SIG-M5 (cell line): ENCODE results near the gene CNPY3.
"Not testable (repeated sequence)": the region's sequence is repeated elsewhere in the genome, so short reads cannot be mapped to it uniquely, and the experiment has no call there.

ENCODE experiments used
- DNase-seq: peaks from one replicate; lab custom pipeline; 2025; lab: John Stamatoyannopoulos, UW

Gene CNPY3

DNA sequence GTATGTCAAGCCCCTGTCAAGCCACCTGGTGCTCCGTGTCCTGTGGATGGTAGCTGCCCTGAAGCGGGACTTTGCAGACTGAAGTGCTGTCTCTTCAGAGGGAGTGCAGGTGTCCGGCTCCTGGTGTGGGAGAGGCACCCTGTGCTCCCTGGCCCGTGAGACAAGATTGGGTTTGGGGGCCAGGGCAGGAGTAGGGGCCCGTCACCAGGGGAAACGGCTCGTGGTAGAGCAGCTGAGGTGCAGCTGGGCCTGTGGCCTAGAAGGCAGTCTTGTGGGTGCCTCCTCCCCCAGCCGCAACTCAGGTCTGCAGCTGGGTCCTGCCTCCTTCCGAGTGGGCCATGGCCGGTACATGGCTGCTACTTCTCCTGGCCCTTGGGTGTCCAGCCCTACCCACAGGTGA lies 13.5 kb upstream of the CNPY3 start, which contains the start of gene PTCRA:
TSS of gene PTCRA (plus strand) at position 322 of the 400 bp plus-strand sequence. CDS start at position 339, 17 bp downstream.
- no peak for DNase-seq

DNA sequence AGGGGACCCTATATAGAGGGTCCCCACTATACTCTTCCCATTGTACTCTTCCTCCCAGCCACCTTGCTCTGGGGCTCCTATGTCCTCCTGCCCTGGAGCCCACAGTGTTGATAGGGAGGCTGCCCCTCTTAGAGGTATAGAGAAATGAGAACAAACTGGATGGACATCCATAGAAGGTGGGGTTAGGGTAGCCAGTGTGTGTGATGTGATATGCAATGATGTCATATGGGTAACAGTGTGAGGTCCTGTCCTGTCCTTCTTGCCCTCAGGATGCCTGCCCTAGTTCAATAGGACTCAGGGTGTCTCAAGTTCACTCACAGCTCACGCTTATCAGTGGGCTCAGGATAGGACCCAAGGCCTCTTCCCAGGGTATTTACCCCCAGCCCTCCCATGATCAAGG lies 13.0 kb upstream of the CNPY3 start:
- no peak for DNase-seq

DNA sequence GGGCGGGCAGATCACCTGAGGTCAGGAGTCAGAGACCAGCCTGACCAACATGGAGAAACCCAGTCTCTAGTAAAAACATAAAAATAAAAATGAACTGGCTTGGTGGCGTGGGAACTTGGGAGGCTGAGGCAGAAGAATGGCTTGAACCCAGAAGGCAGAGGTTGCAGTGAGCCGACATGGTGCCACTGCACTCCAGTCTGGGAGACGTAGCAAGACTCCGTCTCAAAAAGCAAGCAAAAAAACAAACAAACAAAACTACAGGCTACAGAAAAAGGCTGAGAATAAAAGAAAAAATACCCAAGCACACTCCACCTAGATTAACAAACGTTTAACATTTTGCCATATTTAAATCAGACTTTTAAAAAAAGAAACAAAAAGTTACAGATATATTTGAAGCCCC lies 7.5 kb upstream of the CNPY3 start:
- no peak for DNase-seq

DNA sequence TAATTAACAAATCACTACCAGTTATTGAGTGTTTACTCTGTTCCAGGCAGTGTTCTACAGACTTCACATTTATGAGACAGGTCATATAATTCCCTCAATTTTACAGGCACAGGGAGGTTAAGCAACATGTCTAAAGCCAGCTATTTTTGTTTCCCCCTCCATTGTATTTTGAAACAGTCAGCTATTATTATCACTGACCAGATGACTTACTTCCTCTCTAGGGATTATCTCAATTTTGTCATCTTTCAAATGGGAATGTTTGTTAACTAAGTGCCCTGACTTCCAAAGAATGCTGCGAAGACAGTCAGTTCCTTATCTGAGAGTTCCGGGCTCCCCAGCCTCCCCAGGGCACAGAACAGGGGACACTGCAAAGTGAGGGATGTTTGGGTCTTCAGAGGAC lies 5.6 kb upstream of the CNPY3 start:
- peak; percentile 8 for DNase-seq

DNA sequence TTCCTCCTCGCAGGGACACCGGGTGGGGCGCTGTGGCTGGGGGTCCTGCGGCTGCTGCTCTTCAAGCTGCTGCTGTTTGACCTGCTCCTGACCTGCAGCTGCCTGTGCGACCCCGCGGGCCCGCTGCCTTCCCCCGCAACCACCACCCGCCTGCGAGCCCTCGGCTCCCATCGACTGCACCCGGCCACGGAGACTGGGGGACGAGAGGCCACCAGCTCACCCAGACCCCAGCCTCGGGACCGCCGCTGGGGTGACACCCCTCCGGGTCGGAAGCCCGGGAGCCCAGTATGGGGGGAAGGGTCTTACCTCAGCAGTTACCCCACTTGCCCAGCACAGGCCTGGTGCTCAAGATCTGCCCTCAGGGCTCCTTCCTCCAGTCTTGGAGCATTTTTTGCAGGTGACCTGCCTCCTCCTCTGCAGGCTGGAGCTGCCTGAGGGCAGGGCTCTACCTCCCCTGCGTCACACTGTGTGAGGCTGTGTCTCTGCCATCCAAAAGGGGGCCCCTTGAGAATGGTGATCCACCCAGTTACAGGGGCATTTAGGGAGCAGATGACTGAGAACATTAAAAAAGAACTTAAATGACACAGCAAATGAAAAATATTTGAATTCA lies 3.9 kb upstream of the CNPY3 start:
- DNase-seq: no peak

DNA sequence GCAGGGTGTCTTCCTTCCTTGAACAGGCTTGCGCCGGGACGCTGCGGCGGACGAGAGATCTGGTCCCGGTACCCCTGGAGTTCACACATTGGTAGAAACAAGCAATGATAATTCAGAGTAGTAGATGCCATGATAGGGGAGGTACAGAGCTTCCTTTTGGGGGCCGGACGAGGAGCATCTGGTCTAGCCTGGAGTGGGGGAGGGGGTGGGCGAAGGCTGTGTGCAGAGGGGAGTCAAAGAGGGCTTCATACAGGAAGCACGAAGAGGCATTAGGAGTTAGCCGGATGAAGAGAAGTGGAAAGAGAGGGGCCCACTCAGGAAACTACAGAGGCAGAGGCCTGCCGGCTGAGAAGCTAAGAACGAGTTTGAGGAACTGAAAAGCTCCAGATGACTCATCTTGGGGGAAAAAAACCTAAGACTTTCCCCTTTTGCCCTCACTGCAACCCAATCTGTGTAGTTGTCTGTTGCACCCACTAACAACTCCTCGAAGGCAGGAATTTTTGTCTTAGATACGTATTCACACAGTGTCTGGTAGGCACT lies 611 bp downstream of the CNPY3 start:
- peak; percentile 94 for DNase-seq

DNA sequence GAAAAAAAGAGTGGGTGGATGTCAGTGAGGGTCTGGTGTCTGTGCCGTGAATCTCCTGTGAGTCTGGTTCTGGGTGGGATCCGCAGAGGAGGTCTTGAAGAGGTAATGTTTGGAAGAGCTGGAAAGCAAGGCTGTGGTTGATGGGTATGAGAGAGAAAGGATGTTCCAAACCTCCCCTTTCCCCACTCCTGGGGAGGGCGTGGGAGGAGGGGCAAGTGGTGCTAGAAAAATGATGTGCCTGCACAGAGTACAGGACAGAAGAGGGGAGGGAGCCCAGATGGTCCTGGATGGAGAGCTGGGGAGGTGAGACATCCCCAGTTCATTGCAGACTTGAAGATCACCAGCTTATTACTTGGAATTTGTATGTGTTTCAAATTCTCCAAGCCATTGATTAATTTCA lies 3.1 kb downstream of the CNPY3 start:
- DNase-seq: no peak

DNA sequence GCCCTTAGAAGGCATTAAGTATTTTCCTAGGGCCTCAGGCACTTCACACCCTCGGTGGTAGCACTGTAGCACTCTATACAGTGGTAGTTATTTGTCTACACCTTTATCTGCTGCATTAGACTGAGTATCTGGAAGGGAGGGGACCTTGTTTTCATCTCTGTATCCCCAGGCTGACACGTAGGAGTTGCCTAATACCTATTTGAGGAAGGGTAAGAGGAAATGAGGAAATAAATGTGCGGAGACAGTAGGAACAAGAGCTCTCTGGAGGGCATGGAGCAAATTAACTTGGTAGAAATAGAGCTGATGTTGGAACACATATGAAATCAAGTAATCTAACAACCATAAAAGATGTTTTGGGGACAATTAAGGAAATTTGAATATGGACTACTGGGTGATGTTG lies 3.9 kb downstream of the CNPY3 start:
- DNase-seq: peak; percentile 58

DNA sequence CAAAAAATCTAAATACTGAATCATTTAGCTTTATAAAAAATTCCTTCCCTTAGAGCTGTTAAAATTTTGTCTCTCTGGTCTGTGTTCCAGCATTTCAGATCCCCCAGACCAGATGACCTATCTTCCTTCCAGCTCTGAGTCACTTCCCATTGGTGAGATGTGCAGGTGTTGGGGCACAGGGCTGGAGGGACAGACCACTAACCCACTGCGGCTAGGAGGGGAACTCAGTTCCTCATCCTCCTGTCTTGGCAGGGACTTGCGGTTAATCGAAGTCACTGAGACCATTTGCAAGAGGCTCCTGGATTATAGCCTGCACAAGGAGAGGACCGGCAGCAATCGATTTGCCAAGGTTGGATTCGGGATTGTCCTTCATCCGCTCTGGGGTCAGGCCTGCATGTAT lies 6.0 kb downstream of the CNPY3 start:
- no peak for DNase-seq

DNA sequence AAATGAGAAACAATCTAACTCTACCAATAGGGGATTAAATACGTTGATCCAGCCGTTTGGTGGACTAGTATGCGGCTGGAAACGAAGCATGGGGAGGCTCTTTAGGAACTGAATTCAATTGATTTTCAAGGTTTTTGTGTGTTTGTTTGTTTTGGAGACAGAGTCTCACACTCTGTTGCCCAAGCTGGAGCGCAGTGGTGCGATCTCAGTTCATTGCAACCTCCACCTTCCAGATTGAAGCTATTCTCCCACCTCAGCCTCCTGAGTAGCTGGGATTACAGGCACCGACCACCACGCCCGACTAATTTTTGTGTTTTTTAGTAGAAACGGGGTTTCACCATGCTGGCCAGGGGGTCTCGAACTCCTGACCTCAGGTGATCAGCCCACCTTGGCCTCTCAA lies 7.1 kb downstream of the CNPY3 start:
- DNase-seq: no peak

DNA sequence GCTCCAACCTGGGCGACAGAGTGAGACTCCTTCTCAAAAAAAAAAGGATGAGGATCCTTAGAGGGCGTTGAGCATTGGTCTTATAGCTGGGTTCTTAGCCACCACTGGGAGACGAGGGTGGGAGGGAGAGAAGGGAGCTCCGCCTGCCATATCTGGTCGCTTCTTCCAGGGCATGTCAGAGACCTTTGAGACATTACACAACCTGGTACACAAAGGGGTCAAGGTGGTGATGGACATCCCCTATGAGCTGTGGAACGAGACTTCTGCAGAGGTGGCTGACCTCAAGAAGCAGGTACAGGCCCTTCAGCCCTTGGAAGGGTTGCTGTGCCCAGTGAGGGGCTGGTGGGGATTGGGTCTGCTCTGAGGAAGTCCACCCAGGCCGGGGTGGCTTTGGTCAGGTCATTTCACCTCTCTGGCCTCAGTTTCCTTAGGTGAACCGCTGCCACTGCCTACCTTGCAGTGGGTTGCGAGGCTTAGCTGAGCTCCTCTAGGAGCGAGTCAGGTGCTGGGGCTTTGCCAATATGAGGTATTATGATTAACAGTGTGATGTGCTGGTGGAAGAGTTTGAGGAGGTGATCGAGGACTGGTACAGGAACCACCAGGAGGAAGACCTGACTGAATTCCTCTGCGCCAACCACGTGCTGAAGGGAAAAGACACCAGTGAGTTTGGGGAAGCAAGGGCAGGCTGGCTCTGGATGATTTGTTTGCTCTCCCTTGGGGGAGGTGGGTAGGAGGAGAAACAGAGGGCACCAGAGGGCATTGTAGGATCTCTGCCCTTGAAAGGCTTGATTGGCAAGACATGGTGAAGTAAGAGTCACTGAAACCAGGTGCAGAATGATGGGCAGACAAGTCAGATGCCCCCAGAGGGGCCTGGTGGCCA lies 8.5 kb downstream of the CNPY3 start:
- DNase-seq: no peak

DNA sequence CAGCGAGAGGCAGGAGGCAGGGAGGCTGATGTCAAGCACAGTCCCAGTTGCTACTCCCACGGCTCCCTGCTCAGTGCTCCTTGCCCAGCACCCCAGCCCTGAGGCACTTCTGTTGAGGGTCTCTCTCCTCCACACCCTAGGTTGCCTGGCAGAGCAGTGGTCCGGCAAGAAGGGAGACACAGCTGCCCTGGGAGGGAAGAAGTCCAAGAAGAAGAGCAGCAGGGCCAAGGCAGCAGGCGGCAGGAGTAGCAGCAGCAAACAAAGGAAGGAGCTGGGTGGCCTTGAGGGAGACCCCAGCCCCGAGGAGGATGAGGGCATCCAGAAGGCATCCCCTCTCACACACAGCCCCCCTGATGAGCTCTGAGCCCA lies 9.1 kb downstream of the CNPY3 start:
- no peak for DNase-seq

DNA sequence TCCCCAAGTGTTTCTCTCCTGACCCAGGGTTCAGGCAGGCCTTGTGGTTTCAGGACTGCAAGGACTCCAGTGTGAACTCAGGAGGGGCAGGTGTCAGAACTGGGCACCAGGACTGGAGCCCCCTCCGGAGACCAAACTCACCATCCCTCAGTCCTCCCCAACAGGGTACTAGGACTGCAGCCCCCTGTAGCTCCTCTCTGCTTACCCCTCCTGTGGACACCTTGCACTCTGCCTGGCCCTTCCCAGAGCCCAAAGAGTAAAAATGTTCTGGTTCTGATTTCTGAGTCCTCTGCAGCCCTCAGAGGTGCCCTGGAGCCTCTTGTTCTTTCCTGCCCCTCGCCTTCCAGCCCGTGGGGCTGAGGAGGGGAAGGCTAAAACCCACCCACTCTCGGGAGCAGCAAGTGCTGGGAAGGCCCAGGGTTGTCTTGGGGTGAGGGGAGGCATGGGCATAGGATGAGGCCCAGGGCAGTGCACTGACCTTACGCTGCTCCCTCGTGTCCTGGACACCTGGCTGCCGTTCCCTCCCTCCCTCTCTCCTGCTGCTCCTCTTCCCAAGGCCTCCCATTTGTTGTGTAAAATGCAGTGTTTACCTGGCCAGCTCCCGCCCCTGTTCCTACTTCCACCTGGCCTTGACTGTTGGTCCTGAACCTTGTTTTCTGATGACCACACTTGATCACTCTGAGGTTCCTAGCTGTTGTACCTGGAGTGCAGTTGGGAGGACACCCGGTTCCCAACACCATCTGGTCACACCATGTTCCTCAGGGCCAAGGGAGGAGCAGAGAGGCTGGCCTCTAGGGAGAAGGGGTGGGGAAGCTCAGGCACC lies 9.9 kb downstream of the CNPY3 start:
- DNase-seq: no peak

DNA sequence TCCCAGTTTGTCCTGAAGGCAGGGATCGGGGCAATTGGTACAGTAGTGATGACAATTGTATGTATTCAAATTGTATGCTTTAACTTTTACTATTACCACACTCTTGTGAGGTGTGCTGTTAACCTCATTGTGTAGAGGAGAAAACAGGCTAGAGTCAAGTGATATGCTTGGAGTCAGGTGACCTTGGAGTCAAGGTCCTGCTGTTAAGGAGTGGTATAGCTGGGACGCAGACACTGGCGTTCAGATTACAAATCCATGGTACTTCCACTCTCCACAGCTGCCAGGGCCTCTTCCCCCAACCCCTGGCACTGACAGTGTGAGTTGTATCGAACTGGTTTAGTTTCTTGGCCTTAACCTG lies 10.5 kb downstream of the CNPY3 start:
- no peak for DNase-seq

DNA sequence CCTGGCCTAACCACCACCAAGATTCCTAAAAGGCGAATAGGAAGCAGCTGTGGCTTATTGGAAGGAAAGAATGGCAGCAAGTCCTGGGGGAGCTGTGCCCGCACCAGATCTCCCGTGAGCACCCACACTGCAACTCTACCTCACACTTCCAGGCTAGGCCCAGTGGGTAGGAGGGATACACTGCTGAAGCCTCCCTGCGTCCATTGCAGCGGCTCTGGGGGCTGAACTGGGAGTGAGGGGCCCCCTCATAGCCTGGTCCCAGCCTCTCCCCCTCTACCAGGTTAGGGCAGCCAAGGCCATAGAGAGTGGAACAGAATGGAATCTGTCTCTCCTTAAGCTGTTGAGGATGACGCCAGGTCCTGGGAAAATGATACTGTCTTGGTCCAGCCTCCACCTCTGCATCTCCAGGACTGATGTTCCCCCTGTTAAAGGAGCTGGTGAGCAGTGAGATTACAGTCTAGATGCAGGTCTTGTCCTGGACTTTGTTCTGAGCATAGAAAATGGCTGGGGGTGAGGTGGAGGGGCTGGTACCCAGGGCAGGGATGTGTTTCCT lies 11.3 kb downstream of the CNPY3 start:
- DNase-seq: no peak

DNA sequence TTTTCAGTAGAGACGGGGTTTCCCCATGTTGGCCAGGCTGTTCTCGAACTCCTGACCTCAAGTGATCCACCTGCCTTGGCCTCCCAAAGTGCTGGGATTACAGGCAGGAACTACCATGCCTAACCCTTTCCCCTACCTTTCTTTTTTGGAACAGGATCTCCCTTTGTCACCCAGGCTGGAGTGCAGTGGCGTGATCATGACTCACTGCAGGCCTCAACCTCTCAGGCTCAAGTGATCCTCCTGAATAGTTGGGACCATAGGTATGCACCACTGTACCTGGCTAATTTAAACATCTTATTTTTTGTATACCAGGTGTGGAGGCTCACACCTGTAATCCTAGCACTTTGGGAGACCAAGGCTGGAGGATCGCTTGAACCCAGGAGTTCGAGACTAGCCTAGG lies 12.1 kb downstream of the CNPY3 start:
- not testable (repeated sequence) for DNase-seq

DNA sequence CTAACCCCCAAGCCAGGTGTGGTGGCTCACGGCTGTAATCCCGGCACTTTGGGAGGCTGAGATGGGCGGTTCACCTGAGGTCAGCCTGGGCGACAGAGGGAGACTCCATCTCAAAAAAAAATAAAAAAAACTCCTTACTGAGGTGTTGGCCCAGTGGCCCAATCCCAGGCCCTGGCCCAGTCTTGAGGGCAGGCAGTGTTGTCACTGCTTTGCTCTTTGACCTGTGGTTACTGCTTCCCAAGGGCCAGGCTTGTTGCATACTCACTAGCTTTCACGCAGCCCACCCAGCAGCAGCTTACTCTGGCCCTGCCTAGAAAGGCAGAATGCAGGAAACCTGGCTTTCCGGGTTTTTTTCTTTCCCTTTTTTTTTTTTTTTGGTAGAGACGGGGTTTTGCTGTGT lies 13.2 kb downstream of the CNPY3 start:
- no peak for DNase-seq

DNA sequence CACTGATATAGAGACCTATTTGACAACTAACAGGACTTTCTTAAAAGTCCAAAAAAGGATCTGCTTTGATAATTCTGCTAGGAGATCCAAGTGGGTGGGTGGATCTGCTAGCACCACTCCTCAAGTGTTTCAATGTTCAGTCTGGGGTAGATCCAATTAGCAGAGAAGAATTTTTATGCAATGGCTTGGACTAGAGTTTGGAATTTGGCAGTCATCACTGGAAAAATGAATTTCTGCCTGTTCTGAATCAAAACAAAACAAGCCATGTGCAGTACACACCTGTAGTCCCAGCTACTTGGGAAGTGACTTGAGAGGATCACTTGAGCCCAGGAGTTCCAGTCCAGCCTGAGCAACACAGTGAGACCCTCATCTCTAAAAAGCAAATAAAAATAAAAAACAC lies 18.7 kb downstream of the CNPY3 start:
- no peak for DNase-seq

DNA sequence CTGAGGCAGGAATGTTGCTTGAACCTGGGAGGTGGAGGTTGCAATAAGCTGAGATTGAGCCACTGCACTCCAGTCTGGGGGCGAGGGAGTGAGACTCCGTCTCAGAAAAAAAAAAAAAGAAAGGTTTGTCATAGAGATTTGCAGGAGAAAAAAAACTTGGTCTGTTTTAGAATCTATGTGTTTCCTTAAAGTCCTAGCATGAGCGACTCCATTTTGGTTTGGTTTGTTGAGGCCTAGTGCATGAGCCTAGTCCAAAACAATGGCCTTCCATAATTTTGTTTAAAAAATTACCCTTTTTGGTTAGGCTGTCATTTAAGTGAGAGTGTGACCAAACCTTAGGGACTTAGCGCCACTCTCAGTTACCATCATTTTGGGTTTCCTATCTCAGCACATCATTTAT lies 23.1 kb downstream of the CNPY3 start:
- DNase-seq: no peak

DNA sequence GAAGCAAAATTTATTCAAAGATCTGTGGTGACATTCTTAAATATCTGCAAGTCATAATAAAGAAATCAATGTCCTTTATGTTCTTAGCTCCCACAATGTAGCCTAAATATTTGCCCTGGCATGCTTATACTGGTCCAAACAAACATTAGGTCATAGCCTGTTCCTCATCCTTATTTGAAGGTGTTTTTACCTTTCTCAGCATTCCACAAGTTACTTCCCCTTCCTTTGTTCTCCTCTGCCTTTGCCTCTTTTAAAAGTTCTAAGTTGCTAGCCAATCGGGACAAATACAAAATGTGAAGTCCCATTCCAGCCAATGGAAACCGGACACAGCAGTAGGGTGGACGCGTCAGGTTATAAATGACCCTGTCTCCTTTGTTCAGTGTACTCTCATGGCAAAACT lies 25.1 kb downstream of the CNPY3 start:
- not testable (repeated sequence) for DNase-seq

DNA sequence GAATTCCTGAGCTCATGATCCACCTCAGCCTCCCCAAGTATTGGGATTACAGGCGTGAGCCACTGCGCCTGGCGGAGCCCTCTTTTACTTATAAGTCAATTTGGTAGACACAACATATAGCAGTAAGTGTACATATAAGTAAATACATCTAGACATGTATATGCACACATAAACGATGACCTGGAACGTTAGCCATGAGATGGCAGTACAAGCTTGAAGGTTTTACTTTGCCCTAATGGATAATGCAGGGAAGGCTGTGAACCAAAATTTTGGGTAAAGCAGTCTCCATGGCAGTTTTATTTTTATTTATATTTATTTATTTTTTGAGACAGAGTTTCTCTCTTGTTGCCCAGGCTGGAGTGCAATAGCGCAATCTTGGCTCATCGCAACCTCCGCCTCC lies 28.8 kb downstream of the CNPY3 start:
- DNase-seq: no peak

DNA sequence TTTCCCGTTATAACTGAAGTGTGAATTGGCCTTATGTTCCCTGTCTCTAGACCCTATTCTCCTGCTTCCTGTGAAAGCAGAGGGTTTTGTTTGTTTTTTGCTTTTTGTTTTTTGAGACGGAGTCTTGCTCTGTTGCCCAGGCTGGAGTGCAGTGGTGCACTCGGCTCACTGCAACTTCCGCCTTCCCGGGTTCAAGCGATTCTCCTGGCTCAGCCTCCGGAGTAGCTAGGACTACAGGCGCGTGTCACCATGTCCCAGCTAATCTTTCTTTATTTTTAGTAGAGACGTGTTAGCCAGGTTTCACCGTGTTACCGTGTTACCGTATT lies 30.6 kb downstream of the CNPY3 start:
- DNase-seq: no peak
